DMS114 treated with DMSO at 0.1 percent for 48 hours (cell line): ENCODE measurements around the gene RASGRP2.

ENCODE experiments used
- DNase-seq: peaks from one replicate; lab custom pipeline; 2025; ENCODE audit not compliant: unreplicated experiment; lab: John Stamatoyannopoulos, UW

Gene RASGRP2

GRCh38 chr11:64771861-64772260, 27.9 kb upstream of the RASGRP2 start:
- no peak for DNase-seq

GRCh38 chr11:64770120-64770519, 26.2 kb upstream of the RASGRP2 start:
- no peak for DNase-seq

GRCh38 chr11:64769283-64769682, 25.3 kb upstream of the RASGRP2 start:
- DNase-seq = no peak

GRCh38 chr11:64768300-64768694, 24.4 kb upstream of the RASGRP2 start:
- no peak for DNase-seq

GRCh38 chr11:64767344-64768299, 23.7 kb upstream of the RASGRP2 start:
- DNase-seq = peak; percentile 45

GRCh38 chr11:64766881-64767280, 22.9 kb upstream of the RASGRP2 start:
- no peak for DNase-seq

- no peak for DNase-seq
Measured at GRCh38 chr11:64765851-64766665, 22.1 kb upstream of the RASGRP2 start.

GRCh38 chr11:64765291-64765850, 21.4 kb upstream of the RASGRP2 start:
- no peak for DNase-seq

GRCh38 chr11:64764753-64765152, 20.8 kb upstream of the RASGRP2 start:
- no peak for DNase-seq

- no peak for DNase-seq
Measured at GRCh38 chr11:64764040-64764611, 20.2 kb upstream of the RASGRP2 start.

GRCh38 chr11:64763526-64764039, 19.6 kb upstream of the RASGRP2 start:
- no peak for DNase-seq

GRCh38 chr11:64762674-64763525, 19.0 kb upstream of the RASGRP2 start:
- DNase-seq = no peak

GRCh38 chr11:64762277-64762673, 18.3 kb upstream of the RASGRP2 start:
- no peak for DNase-seq

GRCh38 chr11:64760759-64761420, 16.9 kb upstream of the RASGRP2 start:
- no peak for DNase-seq

- DNase-seq = no peak
Measured at GRCh38 chr11:64759722-64760719, 16.1 kb upstream of the RASGRP2 start, which contains the start of gene PYGM. TSS of gene PYGM (minus strand) at chr11:64759974. CDS start at chr11:64759898, 76 bp downstream.

GRCh38 chr11:64759131-64759721, 15.3 kb upstream of the RASGRP2 start:
- DNase-seq = no peak

GRCh38 chr11:64758330-64759079, 14.6 kb upstream of the RASGRP2 start:
- DNase-seq = no peak
